Omental fat pad (tissue), 4 donors: ENCODE measurements around the gene CENPO. TPM values are rescaled to one million over a fixed set of nuclear protein-coding genes. Genes with fewer than 3 reads are reported as not detected.

ENCODE experiments used
- ATAC-seq: fragments of 150-250 bp; one replicate; pipeline ENCODE4 v1.9.1; 2016; ENCODE audit warnings: mild to moderate bottlenecking, moderate library complexity; ENCODE audit not compliant: low FRiP score
- DNase-seq: peaks from one replicate; pipeline ENCODE4 v3.0.0-alpha.2; 2019; ENCODE audit warnings: low spot score
- CTCF ChIP-seq, 3 donors: fragments of 450-650 bp; IDR thresholded peaks; one replicate each; pipeline ENCODE4 v1.5.1; 2016 to 2017; ENCODE audit warnings: antibody characterized with exemption in 3 of 3, mild to moderate bottlenecking in 3 of 3, moderate library complexity in 2 of 3
- total RNA-seq, 4 donors: library from RNA; depleted of rRNA; stranded (reverse); fragments of >200 nt; gene quantifications; one replicate each; pipeline ENCODE4 v1.1.0, GENCODE V29; 2016

CENPO gene
- 10 to 100 TPM in 1 of 4 donors, 1 to 10 TPM in 3; 1.9 to 14.2 (median 6.1) TPM for total RNA-seq

- ATAC-seq, result peak; percentile 98
These were observed at the start of gene CENPO, which contains the start of gene PTRHD1 for GRCh38 chr2:24792874-24793760. Gene CENPO (plus strand): TSS chr2:24793425. CDS start chr2:24793920, 495 bp downstream. Gene PTRHD1 (minus strand): TSS chr2:24793391. CDS start chr2:24793377, 14 bp downstream.

GRCh38 chr2:24743924-24744323 lies 49.3 kb upstream of the CENPO start:
- DNase-seq, result no peak
- ATAC-seq, result no peak
- no peak for TF ChIP-seq CTCF (IDR thresholded peaks at IDR 0.05)

More at GRCh38 chr2:24792874-24793760, at the start of gene CENPO, which contains the start of gene PTRHD1:
- TF ChIP-seq CTCF (IDR thresholded peaks at IDR 0.05), result no peak
- DNase-seq, result peak; percentile 80

GRCh38 chr2:24744356-24744755 lies 48.9 kb upstream of the CENPO start:
- no peak for DNase-seq
- TF ChIP-seq CTCF (IDR thresholded peaks at IDR 0.05), result no peak
- ATAC-seq, result no peak

GRCh38 chr2:24745825-24746224 lies 47.4 kb upstream of the CENPO start:
- DNase-seq (no peak), ATAC-seq (no peak)
- TF ChIP-seq CTCF (IDR thresholded peaks at IDR 0.05), result no peak

GRCh38 chr2:24747299-24747698 lies 45.9 kb upstream of the CENPO start:
- no peak for DNase-seq
- TF ChIP-seq CTCF (IDR thresholded peaks at IDR 0.05), result no peak
- ATAC-seq, result no peak

- ATAC-seq, result no peak
- no peak for TF ChIP-seq CTCF (IDR thresholded peaks at IDR 0.05)
- no peak for DNase-seq
These were observed 44.0 kb upstream of the CENPO start for GRCh38 chr2:24749069-24749691.
